Liver (tissue), 3 donors: ENCODE measurements around the gene COL4A1.

Source experiments
- ATF3 ChIP-seq: IDR thresholded peaks from 2 replicates; pipeline ENCODE4 v1.6.1; 2016; ENCODE audit warnings: antibody characterized with exemption
- CTCF ChIP-seq: fragments of 150-350 bp; IDR thresholded peaks from 2 replicates; pipeline ENCODE4 v1.5.1; 2017; ENCODE audit warnings: improper control_type of control experiment, low read depth, low read length; ENCODE audit not compliant: missing input control
- EGR1 ChIP-seq, 2 donors: IDR thresholded peaks; 2 replicates each; pipeline ENCODE4 v1.6.1; 2016 to 2018; ENCODE audit warnings: antibody characterized with exemption in 2 of 2, low read depth in 2 of 2
- FOXA2 ChIP-seq: IDR thresholded peaks from 2 replicates; pipeline ENCODE4 v1.6.1; 2016; ENCODE audit warnings: antibody characterized with exemption
- GABPA ChIP-seq, 2 donors: IDR thresholded peaks in 1 of 2; conservative IDR thresholded peaks in 1 of 2; 2 replicates each; pipeline ENCODE4 v1.6.1; 2016; ENCODE audit warnings: antibody characterized with exemption in 2 of 2, mild to moderate bottlenecking in 1 of 2, moderate library complexity in 1 of 2
- JUND ChIP-seq, 2 donors: IDR thresholded peaks; 2 replicates each; pipeline ENCODE4 v1.6.1; 2016; ENCODE audit warnings: antibody characterized with exemption in 2 of 2
- RAD21 ChIP-seq, 2 donors: IDR thresholded peaks; 2 replicates each; pipeline ENCODE4 v1.6.1; 2016; ENCODE audit warnings: antibody characterized with exemption in 2 of 2, mild to moderate bottlenecking in 2 of 2
- REST ChIP-seq: IDR thresholded peaks from 2 replicates; pipeline ENCODE4 v1.6.1; 2016; ENCODE audit warnings: antibody characterized with exemption, mild to moderate bottlenecking
- TAF1 ChIP-seq: conservative IDR thresholded peaks from 2 replicates; pipeline ENCODE4 v1.6.1; 2016; ENCODE audit warnings: antibody characterized with exemption, mild to moderate bottlenecking
- YY1 ChIP-seq: IDR thresholded peaks from 2 replicates; pipeline ENCODE4 v1.6.1; 2016; ENCODE audit warnings: antibody characterized with exemption, mild to moderate bottlenecking
- ZBTB33 ChIP-seq: IDR thresholded peaks from 2 replicates; pipeline ENCODE4 v1.6.1; 2016; ENCODE audit warnings: antibody characterized with exemption
- TF ChIP-seq, protein P1 (sequence below): IDR thresholded peaks from 2 replicates; pipeline ENCODE4 v1.6.1; 2016; ENCODE audit warnings: antibody characterized with exemption
- donor health status: healthy.
- donor health status: healthy.

DNA sequence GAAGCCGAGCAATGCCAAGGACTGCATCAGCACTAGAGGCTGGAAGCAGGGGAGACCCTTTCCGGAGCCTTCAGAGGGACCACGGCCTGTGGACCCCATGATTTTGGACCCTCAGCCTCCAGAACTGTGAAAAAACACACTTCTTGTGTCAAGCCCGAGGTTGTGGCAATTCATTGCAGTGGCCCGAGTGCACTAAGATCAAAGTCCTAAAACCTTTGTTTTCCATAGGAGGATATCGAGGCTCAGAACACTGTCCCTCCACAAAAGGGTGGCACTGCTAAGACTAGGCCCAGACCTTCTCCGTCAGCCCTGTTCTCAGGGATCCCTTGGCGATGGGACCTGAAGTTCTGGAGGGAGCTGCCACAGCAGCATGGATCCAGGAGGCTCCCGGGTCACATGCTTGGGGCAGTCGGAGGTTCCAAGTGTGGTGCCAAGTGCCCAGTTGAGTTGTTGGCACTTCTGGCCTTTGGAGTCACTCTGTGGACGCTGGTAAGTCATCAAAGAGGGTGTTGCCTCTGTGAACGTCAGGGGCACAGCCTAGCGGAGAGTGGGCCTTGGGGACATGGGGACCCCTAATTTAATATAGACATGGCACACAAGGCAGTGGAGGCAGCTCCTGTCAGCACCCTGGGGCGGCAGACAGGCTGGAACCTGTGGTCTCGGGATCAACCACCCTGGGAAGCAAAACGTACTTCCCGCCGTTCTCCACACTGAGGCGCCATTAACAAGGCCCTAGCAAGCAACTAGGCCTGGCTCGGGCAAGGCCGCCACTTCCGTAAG is 199.2 kb downstream of the COL4A1 start:
- TF ChIP-seq, protein P1, sequence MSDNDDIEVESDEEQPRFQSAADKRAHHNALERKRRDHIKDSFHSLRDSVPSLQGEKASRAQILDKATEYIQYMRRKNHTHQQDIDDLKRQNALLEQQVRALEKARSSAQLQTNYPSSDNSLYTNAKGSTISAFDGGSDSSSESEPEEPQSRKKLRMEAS: no peak
- no peak for TF ChIP-seq CTCF
- no peak for TF ChIP-seq ATF3
- no peak for TF ChIP-seq JUND (IDR thresholded peaks at IDR 0.05)
- TF ChIP-seq FOXA2: no peak
- no peak for TF ChIP-seq GABPA (IDR thresholded peaks at IDR 0.05 in 1 of 2, conservative IDR thresholded peaks at IDR 0.05 in 1 of 2)
- no peak for TF ChIP-seq ZBTB33
- no peak for TF ChIP-seq TAF1
- no peak for TF ChIP-seq RAD21 (IDR thresholded peaks at IDR 0.05)
- no peak for TF ChIP-seq EGR1 (IDR thresholded peaks at IDR 0.05; ENCODE audit: low read depth in 2 of 2)
- TF ChIP-seq REST: no peak
- TF ChIP-seq YY1: no peak
